GM19467 (cell line): ENCODE measurements around the gene CCDC179.

Experiments
- ATAC-seq: cut with Tn5 transposase; IDR thresholded peaks from one replicate; pipeline ENCODE4 v1.9.1; 2021; ENCODE audit warnings: mild to moderate bottlenecking, moderate library complexity; ENCODE audit not compliant: unreplicated experiment

CCDC179 gene

DNA sequence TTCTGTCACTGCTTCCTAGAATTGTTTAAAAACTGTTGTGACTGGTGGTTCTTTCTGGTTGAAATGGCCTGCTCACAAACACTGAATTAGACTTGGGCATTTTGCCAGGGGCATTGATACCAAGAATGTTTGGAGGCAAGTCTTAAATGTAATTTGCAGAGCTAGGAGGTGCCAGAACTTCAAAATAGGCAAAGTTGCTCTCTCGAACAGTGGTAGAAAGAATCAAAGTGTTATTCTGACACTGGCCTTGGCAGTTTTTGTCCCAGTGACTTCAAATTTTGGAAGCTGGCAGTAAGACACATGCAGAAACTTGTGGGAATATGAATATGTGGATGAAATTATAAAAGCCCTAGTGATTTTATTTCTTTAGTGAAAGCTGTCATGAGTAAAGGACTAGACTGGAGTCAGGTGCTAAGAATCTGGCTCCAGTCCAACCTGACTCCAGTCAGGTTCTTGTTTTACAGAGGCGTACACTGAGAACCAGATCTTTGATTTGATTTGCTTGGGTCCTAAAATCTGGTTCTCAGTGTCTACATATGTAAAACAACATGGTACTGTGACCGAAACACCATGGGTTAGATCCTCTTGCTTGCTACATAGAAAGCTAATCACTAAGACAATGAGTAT is 51.6 kb downstream of the CCDC179 start:
- no peak for ATAC-seq

DNA sequence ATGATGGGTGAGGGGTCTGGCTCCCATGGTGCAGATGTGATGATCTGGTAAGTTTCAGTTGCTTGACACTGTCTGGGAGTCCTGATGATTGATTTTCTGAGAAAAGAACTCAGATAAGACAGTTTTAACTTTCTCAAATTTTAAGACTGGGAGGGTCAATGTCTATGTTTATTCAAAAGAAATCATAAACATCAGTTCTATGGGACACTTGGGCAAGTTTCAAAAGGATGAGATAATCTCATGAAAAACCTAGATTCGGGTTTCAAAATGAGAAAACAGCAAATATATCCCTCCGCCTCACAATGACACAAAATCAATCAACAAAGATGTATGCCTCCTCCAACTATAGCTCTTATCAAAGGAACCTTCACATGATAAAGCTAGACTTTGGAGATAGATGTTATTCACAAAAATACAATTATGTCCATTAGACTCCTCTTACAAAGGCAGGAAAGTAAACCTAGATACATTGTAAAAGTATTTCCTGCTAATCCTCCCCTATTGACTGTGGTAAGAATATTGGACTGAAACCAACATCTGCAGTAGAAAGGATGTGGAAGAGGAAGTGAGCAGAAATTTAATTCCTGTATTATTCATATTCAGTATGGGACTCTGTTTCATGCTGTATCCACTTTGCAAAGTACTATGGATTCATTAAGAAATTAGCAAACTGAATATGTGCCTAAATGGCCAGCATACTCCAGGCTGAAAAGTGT is 52.3 kb downstream of the CCDC179 start:
- ATAC-seq = peak; percentile 93

DNA sequence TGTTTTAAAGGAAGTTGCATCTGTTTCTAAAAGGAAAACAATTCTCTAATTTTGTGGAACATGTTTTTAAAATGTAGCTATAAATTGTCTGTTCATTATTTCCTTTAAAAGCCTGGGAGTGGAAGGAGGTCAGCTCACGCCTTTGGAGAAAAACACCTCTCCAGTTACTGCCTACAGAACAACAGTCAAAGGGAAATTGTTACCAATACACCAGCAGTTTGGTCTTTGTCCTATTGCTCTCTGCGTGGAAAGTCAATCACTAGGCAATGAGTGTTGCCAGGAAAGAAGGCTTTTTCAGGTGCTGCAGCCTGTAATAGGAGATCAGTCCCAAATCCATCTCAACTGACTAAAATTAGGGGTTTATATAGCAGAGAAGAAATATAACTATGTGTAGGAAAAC is 52.9 kb downstream of the CCDC179 start:
- no peak for ATAC-seq

DNA sequence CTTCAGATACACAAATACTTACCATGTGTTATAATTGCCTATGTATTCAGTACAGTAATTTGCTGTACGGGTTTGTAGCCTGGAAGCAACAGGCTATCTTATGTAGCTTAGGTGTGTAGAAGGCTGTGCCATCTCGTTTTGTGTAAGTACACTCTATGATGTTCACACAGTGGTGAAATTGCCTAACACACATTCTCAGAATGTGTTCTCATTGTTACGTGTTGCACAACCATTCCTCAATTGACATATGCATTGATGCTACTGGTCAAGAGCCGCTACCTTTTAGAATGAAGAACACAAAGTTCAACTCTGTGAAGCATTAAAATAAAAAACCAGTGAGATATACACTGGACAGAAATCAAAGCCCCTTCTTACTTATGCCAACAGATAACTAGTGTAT is 57.4 kb downstream of the CCDC179 start:
- ATAC-seq = no peak

DNA sequence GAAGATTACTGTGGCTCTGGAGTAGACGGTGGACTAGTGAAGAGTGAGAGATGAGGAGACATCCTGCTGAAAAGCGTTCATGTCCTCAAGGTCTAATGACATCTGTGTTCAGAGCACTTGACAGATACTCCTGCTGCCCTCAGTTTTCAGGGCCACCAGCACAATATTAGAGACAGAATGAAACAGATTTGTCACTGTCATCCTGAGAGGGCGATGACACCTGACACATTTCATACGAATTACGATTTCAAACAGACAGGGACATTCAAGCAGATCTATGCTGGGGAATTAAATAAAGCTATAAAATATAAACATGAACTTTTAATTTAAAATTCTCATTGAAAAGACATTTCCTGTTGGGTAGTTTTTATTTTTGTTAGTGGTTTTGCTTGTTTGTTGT is 59.8 kb downstream of the CCDC179 start:
- ATAC-seq = no peak

DNA sequence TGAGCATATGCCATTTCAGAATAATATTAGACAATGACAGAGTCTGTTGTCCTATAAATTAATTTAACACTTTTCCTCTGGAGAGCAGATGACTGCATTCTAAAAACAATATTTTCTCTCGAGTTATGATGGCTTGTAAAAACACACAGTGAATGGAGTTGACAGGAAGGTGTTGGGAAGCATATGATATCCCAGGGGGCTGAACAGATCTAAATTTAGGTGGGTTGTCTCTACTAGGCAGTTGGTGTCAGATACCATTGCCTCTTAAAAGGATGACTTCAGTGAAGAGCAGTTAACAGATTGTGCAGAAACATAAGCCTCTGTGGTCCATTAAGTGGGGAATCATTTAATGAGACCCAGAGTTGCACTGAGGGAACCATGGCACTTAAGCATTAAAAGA is 61.4 kb downstream of the CCDC179 start:
- ATAC-seq = no peak

DNA sequence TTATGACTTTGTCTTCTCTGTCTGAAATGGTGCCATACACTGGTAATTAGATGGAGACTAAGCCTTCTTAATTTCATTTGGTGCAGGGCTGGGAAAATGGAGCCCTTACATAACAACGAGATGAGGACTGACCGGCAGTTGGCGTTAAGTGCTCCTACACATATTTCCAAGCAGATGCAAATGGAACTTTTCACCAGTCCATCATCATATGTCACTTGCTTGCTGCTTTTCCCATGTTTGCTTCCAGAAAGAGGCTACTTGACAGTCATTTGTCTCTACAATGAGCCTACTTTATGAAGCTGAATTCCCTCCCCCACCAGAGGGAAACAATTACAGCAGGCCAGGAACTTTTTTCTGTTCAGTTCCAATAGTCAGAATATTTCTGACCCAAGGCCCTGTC is 63.2 kb downstream of the CCDC179 start:
- ATAC-seq = no peak
